ENCODE results near the gene CDCP2.

DNA sequence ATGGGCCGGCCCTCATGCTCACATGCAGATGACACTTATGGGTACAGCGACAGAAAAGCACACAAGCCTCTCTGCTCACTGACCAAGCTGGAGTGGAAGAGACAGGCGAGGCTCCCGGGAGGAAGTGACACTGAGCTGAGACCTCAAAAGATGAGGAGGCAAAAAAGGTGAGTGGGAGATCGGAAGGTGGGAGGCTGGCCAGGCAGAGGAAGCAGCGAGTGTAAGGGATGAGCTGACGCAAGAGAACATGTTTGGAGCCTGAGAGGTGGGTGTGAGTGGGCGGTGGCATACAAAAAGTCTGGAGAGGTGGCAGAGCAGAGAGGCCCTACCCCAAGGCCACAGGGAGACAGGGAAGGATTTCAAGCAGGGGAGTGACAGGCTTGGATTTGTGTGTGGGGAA, 18.2 kb upstream of the CDCP2 start:
- no peak for TF ChIP-seq YY1 (IDR thresholded peaks at IDR 0.05; ENCODE audit: insufficient read depth, insufficient read length)
- TF ChIP-seq ZNF274 (IDR thresholded peaks at IDR 0.05; ENCODE audit: low read depth, low read length) = no peak

Measured in NT2/D1 (cell line).